HepG2 (cell line): ENCODE measurements around the gene AP1S3. TPM values are rescaled to one million over a fixed set of nuclear protein-coding genes. Genes with fewer than 3 reads are reported as not detected.

ENCODE experiments used
- ATRX ChIP-seq: sonication (generic); formaldehyde crosslinking; IDR thresholded peaks from 2 replicates; pipeline ENCODE4 v1.4.0; 2020; ENCODE audit warnings: missing genetic modification reagents, borderline replicate concordance
- EZH2 ChIP-seq: conservative IDR thresholded peaks from 2 replicates; pipeline ENCODE4 v1.6.1; 2012; ENCODE audit warnings: mild to moderate bottlenecking, low read depth, low read length, moderate library complexity
- GATA4 ChIP-seq: sonication (generic); IDR thresholded peaks from 2 replicates; pipeline ENCODE4 v1.6.1; 2016; ENCODE audit warnings: antibody characterized with exemption, low read depth, borderline replicate concordance
- GMEB1 ChIP-seq: sonication (generic); formaldehyde crosslinking; IDR thresholded peaks from 2 replicates; pipeline ENCODE4 v1.5.1; 2020; ENCODE audit warnings: missing genetic modification reagents, mild to moderate bottlenecking, borderline replicate concordance
- GPN1 ChIP-seq: sonication (generic); formaldehyde crosslinking; IDR thresholded peaks from 2 replicates; pipeline ENCODE4 v1.5.1; 2020; ENCODE audit warnings: missing genetic modification reagents, borderline replicate concordance
- HOMEZ ChIP-seq: IDR thresholded peaks from 2 replicates; pipeline ENCODE4 v1.6.1; 2016; ENCODE audit warnings: low read depth
- KDM2A ChIP-seq: sonication (generic); formaldehyde crosslinking; IDR thresholded peaks from 2 replicates; pipeline ENCODE4 v1.4.0; 2020; ENCODE audit warnings: low read depth, missing genetic modification reagents, borderline replicate concordance
- KLF16 ChIP-seq, 2 experiments: sonication (generic) in 1 of 2; formaldehyde crosslinking in 1 of 2; IDR thresholded peaks; 2 replicates each; pipeline versions ENCODE4 v1.6.1 to v1.8.0; 2016 to 2023; ENCODE audit warnings: missing genetic modification reagents in 2 of 2, missing compliant biosample characterization in 1 of 2
- MAF1 ChIP-seq: sonication (generic); formaldehyde crosslinking; IDR thresholded peaks from 2 replicates; pipeline ENCODE4 v1.5.0; 2020; ENCODE audit warnings: missing genetic modification reagents, borderline replicate concordance
- MXD1 ChIP-seq: sonication (generic); formaldehyde crosslinking; IDR thresholded peaks from 2 replicates; pipeline ENCODE4 v1.4.0; 2020; ENCODE audit warnings: mild to moderate bottlenecking, missing genetic modification reagents
- NFIB ChIP-seq: sonication (generic); formaldehyde crosslinking; IDR thresholded peaks from 2 replicates; pipeline ENCODE4 v1.9.0; 2021; ENCODE audit warnings: missing genetic modification reagents, mild to moderate bottlenecking, borderline replicate concordance
- NR1H2 ChIP-seq: sonication (generic); formaldehyde crosslinking; IDR thresholded peaks from 2 replicates; pipeline ENCODE4 v1.8.1; 2022; ENCODE audit warnings: low read depth, missing genetic modification reagents, borderline replicate concordance
- PATZ1 ChIP-seq: sonication (generic); formaldehyde crosslinking; IDR thresholded peaks from 2 replicates; pipeline ENCODE4 v1.4.0; 2020; ENCODE audit warnings: missing genetic modification reagents
- SAFB2 ChIP-seq: sonication (generic); formaldehyde crosslinking; IDR thresholded peaks from 2 replicates; pipeline ENCODE4 v1.5.1; 2020; ENCODE audit warnings: missing genetic modification reagents, low read depth, mild to moderate bottlenecking, borderline replicate concordance
- SIX1 ChIP-seq: sonication (generic); formaldehyde crosslinking; IDR thresholded peaks from 2 replicates; pipeline ENCODE4 v1.4.0; 2020; ENCODE audit warnings: missing genetic modification reagents, borderline replicate concordance
- ZFP91 ChIP-seq: sonication (generic); formaldehyde crosslinking; IDR thresholded peaks from 2 replicates; pipeline ENCODE4 v1.9.0; 2022; ENCODE audit warnings: missing genetic modification reagents, mild to moderate bottlenecking, borderline replicate concordance
- ZNF558 ChIP-seq: sonication (generic); formaldehyde crosslinking; IDR thresholded peaks from 2 replicates; pipeline ENCODE4 v1.9.0; 2022; ENCODE audit warnings: mild to moderate bottlenecking, missing genetic modification reagents, borderline replicate concordance
- ZNF570 ChIP-seq: sonication (generic); formaldehyde crosslinking; IDR thresholded peaks from 2 replicates; pipeline ENCODE4 v1.4.0; 2020; ENCODE audit warnings: mild to moderate bottlenecking, missing genetic modification reagents, borderline replicate concordance
- polyA plus RNA-seq, 8 experiments: library from polyadenylated mRNA; depleted of rRNA in 3 of 8; stranded (reverse) in 7 of 8; unstranded in 1 of 8; fragments of >200 nt; fragmentation: Illumina TruSeq in 4 of 8; extraction: Trizol in 4 of 8; gene quantifications; 2 replicates each; pipeline versions ENCODE4 v1.2.1 to v1.2.3, GENCODE V29; 2011 to 2016; ENCODE audit warnings: low read depth in 4 of 8, missing spikeins in 1 of 8, mixed read lengths in 1 of 8; ENCODE audit not compliant: insufficient read depth in 1 of 8
- total RNA-seq, 5 experiments: library from RNA; depleted of rRNA; stranded (reverse); fragments of >200 nt; fragmentation: Illumina TruSeq; extraction: Trizol; gene quantifications; 2 replicates each; pipeline ENCODE4 v1.2.3, GENCODE V29; 2016; ENCODE audit warnings: low read depth in 1 of 5

AP1S3 gene
- total and polyA plus RNA-seq, 2 of the 13 experiments (the other 11 are each of a cell fraction or from before 2014, with no cell fraction given) = 3.0 to 16.3 TPM

GRCh38 chr2:223853425-223853837 lies 16.0 kb upstream of the AP1S3 start (continued):
- no peak for TF ChIP-seq ATRX (CRISPR knock-in tag)
- no peak for TF ChIP-seq NFIB
- no peak for TF ChIP-seq SAFB2 (CRISPR knock-in tag)
- TF ChIP-seq EZH2 = no peak
- TF ChIP-seq ZNF558 (CRISPR knock-in tag) = no peak
- TF ChIP-seq ZNF570 = no peak
- peak; percentile 26; the same call in 1 of the 2 replicates for TF ChIP-seq PATZ1
- TF ChIP-seq NR1H2 (CRISPR knock-in tag) = no peak
- 0 out of 4 replicates have a peak, but pooled peaks of 1 of the 2 experiments have one; percentile 39 for TF ChIP-seq KLF16 (CRISPR knock-in tag; IDR thresholded peaks at IDR 0.05)
- TF ChIP-seq GPN1 (CRISPR knock-in tag) = no peak
- TF ChIP-seq KDM2A (CRISPR knock-in tag) = no peak
- TF ChIP-seq SIX1 (CRISPR knock-in tag) = peak; percentile 69; the same call in 1 of the 2 replicates
- TF ChIP-seq GMEB1 (CRISPR knock-in tag) = no peak
- TF ChIP-seq GATA4 = no peak
- TF ChIP-seq ZFP91 (CRISPR knock-in tag) = no peak
- TF ChIP-seq MXD1 (CRISPR knock-in tag) = no peak
- TF ChIP-seq HOMEZ (CRISPR knock-in tag) = peak; percentile 96
- TF ChIP-seq MAF1 = no peak
